NB4 (cell line): ENCODE measurements around the gene MOB2.

Experiments
- CTCF ChIP-seq: IDR thresholded peaks from one replicate; pipeline ENCODE4 v1.5.1; 2012; ENCODE audit warnings: low read depth, low read length
- POLR2A ChIP-seq: IDR thresholded peaks from 2 replicates; pipeline ENCODE4 v1.6.1; 2011; ENCODE audit warnings: mild to moderate bottlenecking; ENCODE audit not compliant: insufficient read length; ENCODE audit errors: extremely low read depth

GRCh38 chr11:1478544-1478943 lies 8.0 kb downstream of the MOB2 start:
- no peak for TF ChIP-seq POLR2A
- TF ChIP-seq CTCF: no peak
